ENCODE measurements around the gene KRT34.
A peak's percentile ranks its signal among the peaks of the same experiment; 100 is the strongest.
"Not testable (repeated sequence)": the region's sequence is repeated elsewhere in the genome, so short reads cannot be mapped to it uniquely, and the experiment has no call there.

Gene KRT34

DNA sequence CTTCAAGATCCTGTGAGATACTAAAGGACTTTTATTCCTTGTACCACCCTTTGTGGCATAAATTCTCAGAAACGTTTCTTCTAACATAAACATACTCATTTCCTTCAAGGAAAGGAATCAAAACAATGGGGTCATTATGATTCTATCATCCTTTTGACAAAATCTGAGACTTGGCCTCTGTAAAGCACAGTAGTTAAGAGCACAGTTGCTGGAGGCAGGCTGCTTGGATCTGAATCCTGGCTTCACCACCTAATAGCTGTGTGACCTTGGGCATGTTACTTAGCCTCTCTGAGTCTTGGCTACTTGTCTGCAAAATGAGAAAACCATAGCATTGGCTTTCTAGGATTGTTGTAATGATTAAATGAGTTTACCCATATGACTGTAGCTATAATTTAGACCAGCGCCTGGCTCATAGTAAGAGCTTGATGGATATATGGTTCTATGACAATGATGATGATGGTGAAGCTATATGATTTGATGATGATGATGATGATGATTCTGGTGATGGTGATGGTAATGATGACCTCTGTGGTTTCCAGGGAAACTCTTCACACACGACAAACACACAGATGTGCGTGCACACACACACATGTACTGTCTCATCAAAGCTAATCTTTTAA is 21.4 kb upstream of the KRT34 start:
- no peak for DNase-seq

DNA sequence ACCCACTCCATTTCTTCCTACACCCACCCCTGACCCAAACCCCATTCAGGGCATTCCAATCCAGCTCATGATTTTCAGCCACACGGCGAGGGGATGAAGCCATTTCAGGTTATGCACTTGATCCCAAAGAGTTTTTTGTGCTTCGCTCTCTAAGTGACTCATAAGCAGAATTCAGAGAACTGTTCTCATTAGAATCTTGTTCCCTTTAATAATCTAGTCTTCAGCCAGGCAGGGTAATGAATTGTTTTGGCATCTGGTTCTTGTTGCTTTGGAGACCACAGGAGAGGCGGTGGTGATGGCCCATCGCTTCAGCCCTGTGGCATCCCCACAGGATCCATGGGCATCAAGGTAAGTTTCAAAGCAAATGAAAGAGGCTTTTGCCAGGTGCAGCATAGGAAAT is 20.1 kb upstream of the KRT34 start:
- DNase-seq = no peak

DNA sequence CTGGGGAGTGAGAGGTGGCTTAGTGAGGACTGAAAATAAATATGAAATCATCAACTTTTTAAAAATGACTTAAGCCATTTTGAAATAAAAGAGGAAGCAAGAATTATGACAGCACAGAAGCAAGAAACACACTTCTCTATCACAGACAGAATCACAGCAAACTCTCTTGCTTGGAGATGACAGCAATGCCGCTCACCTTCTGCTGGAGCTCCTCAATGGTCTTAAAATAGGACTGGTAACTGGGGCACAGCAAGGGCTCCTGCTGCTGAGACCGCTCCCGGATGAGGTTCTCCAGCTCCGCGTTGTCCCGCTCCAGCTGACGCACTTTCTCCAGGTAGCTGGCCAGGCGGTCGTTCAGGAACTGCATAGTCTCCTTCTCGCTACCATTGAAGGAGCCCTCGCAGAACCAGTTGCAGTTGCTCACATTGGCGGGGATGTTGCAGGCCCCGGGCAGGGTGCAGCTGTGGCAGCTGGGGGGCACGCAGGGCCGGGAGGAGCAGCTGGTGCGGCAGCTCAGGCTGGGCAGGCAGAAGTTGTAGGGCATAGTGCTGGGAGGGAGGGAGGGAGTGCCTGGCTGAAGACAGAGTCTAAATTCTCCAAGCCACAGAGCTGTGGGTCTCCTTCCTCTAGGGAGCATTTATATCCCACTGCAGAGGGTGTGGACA is 15.0 kb upstream of the KRT34 start, which contains the start of gene KRT31:
Gene KRT31 (minus strand): TSS at position 613 of the 665 bp plus-strand sequence. CDS start 69 bp downstream, at position 544.
- peak; percentile 52 for DNase-seq

DNA sequence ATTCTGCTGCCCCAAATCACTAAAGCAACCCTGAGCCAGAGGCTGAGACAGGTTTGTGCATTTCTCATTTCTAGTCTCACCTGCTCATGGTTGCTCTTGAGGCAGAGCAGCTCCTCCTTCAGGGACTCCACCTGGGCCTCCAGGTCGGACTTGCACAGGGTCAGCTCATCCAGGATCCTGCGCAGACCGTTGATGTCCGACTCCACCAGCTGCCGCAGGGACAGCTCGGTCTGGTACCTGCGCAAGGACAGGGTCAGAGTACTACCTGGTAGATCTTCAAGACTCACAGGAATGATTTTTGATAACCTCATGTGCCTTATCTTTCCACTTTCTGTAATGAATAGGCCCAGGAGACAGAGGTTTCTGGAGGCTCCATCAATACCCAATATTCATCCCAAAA is 14.2 kb upstream of the KRT34 start:
- DNase-seq = no peak

DNA sequence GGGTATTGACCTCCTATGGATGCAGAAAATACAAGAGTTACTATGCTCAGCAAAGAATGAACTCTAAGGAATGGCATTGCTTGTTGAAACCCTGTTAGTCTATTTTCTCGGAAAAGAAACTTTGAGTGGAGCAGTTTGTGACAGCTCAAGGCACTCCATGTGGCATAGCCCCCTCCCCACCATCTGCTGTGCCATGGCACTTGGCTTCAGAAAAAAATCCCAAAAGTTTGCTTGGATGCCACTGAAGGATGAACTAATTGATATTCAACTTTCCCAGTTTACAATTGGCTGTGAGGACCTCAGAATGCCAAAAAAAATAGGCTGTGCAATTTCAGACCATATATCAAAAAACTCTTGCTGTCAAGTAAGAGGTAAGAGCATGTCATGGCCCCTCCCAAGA is 13.5 kb upstream of the KRT34 start:
- no peak for DNase-seq

DNA sequence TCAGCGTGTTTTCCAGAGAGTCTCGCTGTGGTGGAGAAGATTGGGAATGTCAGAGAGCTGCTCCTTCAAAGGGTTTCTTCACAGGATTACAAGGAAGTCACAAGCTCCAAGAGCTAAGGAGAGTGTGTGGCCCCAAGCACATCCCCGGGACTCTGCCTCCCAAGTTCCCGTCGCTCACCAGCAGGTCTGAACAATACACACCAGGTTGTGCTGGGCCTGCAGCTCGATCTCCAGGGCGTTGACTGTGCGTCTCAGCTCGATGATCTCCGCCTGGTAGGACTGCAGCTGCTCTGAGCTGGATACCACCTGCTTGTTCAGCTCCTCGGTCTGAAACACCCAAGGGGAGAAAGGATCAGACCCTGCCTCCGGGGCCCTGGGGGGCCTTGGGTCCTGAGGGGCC is 12.9 kb upstream of the KRT34 start:
- DNase-seq = not testable (repeated sequence)

DNA sequence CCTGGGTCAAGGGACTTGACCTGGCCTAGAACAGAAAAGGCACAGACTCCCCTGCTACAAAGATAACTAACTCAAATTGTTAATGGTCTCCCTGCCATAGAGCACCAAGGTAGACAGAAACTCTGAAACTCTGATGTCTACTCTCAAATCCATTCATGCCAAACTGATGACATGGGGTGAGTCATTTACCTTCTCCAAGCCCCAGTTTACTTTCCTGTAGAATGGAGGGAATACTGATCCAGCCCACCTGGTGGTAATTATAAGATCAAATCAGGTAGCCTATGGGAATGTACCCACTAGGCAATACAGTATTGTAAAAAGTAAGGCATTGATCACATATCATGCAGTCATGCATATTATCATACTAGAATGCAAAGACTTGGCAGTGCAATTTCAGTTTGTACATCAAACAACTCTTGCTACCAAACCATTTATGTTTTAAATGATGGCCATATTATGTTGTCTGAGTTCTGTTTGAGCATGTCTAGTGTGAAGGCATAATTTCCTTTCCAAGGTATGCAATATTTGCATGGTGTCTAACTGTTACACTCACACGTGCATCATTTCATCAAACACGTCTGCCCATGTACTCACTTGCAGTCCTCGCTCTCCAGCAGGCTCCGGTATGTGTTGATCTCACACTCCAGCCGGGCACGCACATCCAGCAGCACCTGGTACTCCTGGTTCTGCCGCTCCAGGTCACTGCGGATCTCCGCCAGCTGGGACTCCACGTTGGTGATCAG is 12.3 kb upstream of the KRT34 start:
- DNase-seq = no peak

DNA sequence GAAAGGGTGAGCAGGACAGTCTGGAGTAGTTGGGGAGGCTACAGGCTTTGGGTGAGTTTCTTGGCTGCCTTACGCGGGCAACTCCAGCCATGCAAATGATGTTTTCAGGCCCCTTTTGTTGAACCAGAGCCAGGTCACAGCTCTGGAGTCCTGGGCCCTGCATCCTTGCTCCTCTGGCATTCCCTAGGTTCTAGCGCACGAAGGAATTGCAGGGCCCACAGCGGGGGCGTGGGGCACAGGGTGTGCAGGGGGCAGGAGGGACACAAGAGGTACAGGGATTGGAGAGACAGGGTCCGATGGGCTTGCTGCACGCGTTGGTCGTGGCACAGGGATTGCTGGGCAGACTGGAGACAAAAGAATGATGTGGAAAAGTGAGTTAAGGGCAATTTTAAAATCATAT is 11.7 kb upstream of the KRT34 start:
- no peak for DNase-seq

DNA sequence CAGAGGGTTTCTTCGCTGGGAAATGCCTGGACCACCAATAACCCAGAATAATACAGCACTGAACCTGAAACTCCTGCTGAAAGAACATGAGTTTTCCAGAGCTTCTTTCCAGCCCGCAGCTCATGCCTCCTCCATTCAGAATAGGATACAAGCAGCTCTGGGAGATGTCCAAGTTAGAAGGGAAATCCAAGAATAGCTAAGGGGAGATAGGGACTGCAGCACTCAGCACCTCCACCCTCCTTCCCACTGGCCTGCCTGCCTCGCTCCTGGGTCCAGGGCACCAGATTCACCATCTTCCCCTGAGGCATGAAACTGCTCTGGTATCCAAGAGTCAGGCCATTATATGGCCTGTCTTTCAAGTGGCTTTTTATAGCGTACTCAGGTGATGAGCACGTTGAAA is 11.2 kb upstream of the KRT34 start:
- DNase-seq = no peak

DNA sequence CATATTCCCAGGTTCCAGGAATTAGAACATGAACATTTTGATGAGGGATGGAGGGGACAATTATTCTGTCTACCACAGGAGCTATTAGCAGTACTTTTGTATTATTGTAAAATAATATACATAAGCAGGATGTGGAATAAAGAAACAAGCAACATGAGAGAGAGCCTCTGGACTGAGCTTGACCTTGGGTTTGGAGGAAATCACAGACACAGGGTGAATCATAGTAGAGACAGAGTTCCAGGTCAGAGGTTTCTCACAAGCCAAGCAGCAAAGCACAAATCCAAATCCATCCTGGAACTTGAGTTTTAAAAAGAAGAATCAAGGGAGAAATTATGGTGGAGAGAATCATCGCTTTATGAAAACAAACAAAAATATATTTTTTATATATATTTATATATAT is 10.2 kb upstream of the KRT34 start:
- DNase-seq = no peak

DNA sequence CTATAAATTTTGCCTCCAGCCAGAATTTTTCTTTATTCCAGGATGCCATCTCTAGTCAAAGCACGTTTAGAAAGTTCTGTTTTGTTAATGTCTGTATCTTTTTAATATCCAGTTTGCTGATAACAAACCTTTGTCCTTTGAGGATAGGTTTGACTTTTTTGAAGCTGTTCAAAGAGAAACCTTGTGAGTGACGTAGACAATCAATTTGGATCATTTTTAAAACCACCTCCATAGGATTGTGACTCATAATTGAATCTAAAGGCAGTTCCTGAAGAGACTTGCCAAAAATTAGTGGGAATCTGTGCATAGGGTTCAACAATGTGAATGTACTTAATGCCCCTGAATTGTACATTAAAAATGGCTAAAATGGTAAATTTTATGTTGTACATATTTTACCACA is 9.4 kb upstream of the KRT34 start:
- DNase-seq = no peak

DNA sequence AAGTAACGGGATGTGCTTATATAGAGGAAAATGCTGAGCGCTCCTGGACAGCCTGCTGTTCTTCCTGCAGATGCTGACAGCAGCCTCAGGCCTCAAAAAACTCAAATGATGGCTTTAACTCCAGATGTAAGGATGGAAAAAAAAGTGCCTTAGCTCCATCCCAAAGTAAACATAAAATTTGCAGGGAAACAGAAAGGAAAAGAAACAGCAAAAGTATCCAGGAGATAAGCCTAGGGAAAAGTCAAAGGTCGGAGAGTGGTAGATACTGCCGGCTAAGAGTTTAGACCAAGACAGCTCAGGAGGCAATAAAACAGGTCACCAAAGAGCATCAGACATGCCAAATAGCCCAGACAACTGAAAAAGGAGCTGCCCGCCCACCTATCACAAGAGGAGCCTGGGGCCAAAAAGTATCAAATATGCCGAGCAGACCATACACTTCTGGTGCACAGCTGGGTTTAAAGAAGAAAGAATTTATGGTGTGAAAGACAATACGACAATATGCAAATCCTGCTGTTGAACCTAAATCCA is 8.4 kb upstream of the KRT34 start:
- DNase-seq = no peak

DNA sequence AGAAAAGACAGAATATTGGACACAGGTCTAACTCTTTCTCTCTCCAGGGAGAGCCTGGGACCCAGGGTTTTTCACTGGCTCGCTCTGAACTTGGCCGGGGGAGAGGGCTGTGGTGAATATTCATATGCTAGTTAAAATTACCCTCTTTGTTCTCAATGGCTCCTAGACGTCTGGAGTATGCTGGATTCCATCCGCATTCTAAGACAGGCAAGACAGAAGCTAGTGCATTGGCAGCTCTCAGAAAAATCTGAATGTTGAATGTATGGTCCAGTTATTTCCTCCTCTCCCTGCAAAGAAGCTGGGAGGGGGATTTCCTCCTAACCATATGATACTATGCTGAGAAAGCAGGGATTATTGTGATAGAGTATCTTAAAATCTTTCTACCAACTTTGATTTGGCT is 5.6 kb upstream of the KRT34 start:
- no peak for DNase-seq

DNA sequence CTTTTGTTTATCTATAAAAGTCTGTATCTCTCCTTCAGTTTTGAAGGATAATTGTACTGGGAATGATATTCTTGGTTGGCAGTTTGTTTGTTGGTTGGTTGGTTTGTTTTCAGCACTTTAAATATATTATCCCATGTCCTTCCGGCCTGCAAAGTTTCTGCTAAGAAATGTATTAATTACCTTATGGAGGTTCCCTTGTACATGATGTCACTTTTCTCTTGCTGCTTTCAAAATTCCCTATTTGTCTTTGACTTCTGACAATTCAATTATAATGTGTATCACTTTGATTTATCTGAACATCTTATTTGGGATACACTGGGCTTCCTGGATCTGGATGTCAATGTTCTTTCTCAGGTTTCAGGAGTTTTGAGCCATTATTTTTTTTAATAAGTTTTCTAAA is 4.1 kb upstream of the KRT34 start:
- DNase-seq = no peak

DNA sequence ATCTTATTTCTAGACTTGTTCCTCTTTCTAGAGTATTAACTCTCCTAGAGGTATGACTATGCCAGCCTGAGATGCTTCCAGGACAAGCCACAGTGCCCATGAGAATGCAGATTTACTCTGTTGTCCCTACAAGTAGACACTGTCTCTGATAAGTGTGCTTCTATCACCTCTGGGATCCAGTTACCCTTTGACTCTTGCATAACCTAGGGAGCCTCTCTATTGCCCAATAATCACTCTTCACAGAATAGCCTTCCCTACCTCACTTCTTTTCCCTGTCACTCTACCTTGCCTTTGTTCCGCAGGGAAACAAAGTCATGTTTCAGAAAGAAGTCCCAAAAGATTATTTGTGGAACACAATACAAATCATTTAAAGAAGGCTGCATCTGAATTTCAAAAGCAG is 1.6 kb upstream of the KRT34 start:
- no peak for DNase-seq

DNA sequence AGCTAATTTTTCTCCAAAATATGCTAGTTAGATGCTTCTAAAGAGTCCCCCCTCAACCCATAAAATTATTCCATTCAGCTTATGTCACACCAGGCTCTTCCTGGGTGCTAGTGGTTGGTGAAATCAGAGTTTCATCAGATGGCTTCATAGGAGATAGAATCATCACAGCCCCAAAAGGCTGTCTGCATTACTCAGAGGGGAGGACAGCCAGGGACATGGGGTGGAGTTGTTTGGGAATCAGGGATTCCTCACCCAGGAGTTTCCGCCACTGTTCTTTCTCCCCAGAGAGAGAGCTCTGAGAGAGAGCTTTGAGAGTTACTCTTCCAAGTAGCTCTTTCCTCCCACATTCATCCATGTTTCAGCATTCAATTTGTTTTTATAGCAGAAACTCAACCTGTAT is 288 bp upstream of the KRT34 start:
- DNase-seq = no peak

DNA sequence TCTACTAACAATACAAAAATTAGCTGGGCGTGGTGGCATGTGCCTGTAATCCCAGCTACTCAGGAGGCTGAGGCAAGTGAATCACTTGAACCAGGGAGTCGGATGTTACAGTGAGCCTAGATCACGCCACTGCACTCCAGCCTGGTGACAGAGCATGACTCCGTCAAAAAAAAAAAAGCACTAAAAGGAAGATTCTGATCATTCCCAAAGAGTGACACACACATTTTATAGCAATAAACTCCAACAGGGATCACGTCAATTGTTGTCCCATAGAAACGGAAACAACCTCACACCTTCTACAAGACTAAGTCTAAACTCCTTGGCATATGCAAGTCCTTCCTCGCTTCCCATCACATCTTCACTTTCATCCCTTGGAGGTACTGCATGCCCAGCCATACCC is 2.0 kb downstream of the KRT34 start:
- not testable (repeated sequence) for DNase-seq

DNA sequence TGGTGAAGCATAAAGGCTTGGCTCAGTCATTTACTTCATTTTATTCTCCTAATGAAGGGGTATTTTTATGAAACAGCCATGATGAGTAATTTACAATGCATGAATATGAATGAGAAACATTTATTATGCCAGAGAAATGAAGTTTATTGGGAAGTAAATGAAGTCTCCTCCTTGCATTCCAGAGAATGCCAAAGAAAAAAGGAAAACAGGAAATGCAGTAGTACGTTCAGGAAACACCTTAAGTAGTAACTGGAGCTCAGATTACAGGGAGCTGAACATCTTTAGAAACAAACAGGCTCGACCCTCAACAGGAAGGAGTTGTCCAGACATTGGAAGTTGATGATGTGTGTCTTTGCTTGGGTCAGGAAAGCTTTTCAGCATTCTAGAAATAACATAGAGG is 4.6 kb downstream of the KRT34 start:
- DNase-seq = no peak

DNA sequence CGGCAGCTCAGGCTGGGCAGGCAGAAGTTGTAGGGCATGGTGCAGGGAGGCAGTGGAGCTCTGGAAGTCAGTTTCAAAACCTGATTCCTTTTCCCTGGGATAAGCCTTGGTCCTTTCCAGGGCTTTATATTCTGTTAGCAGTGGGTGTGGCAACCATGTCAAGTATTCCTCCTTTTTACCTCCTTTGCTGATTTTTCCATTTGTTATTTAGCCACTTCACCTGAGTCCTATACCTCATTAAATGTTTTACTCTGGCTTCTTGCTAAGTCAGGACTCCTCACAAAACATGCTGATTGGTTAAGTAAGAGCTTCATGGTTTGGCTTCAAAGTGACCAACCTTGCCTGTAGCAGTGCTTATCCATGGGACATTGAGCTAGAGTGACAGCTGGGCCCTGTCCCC is 12.4 kb downstream of the KRT34 start, which contains the start of gene KRT33B:
Gene KRT33B (minus strand): TSS at position 101 of the 400 bp plus-strand sequence. CDS start 63 bp downstream, at position 38.
- no peak for DNase-seq

DNA sequence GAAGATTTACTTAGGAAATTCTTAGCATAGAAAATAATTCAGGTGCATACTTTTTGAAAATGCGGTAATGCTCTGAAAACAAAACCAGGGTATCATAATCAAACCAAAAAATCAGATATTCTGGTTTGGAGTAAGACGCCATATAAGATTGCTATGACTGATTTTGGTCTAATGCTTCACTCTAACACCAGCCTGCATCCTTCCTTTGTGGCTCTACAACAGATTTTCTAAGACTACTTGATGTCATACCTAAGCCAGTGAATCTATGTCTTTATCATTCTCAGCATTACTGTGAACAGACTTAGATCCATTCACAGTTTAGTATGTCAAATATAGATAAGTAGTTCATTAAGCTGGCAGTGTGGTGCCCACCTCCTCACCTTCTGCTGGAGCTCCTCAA is 13.1 kb downstream of the KRT34 start:
- no peak for DNase-seq

DNA sequence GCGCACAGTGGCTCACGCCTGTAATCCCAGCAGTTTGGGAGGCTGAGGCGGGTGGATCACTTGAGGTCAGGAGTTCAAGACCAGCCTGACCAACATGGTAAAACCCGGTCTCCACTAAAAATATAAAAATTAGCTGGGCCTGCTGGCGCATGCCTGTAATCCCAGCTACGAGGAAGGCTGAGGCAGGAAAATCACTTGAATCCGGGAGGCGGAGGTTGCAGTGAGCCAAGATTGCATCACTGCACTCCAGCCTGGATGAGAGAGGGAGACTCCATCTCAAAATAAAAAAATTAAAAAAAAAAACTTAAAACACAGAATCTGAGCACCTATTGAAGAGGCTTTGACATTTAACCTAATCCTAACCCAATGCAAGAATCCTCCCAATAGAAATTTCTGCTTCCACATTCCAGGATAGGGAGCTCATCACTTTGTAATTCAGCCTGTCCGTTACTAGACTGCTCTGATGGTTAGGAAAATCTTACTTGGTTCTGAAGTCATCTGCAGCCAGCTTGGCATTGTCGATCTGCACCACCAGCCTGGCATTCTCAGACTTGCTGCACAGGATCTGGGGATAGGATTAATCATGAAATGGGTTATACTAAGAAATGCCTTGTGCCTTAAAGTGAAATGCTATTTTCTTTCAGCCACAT is 14.6 kb downstream of the KRT34 start:
- DNase-seq = no peak

DNA sequence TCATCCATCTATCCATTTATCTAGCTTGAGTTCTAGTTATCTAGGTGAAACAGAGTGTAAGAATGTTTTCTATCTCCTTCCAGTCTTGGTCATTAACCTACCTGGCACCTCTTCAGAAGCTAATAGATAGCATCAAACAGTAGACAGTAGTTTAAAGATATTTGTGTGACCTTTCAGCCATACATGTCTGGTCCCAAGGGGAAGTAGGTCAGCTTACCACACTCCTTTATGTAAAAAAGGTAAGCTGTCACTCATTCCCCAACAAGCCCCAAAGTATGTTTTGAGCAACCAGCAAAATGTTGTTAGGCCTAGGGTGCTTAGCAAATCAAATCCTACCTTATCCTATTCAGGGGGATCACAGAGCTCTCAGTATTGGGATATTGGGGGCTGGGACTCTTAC is 16.0 kb downstream of the KRT34 start:
- no peak for DNase-seq

DNA sequence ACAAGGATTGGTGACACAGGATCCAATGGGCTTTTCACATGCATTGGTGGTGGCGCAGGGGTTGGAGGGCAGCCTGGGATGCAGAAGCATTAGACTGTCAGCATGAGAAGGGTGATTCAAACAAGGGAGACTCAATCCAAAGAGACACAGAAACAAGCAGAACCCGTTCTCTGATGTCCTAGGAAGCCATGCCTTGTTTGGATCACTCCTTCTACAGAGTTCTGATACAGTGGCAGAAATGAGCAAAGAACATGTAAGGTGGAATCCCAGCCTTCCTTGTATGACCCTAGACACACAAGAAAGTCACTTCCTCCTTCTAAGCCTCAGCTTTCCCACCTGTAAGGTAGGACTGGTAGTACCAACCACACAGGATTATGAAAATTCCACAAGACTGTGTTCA is 18.2 kb downstream of the KRT34 start:
- no peak for DNase-seq

Data from suppressor macrophage treated with lipopolysaccharide for 4 hours (primary cell).